Measurements from ENCODE around the gene RPL9. TPM values are rescaled to one million over a fixed set of nuclear protein-coding genes. Genes with fewer than 3 reads are reported as not detected.

The RPL9 gene
- total RNA-seq, 4 donors from 2014 or later: 1,178 to 4,608 (median 3,940) TPM

GRCh38 chr4:39453738-39454137, 5.0 kb downstream of the RPL9 start:
- Histone ChIP-seq H3K27ac (no peak overlapping the region), H3K9me3 (no peaks in the 10 kb centered on the region), H3K27me3 (no peaks in the 10 kb centered on the region), H3K4me1 (peaks cover 11 to 18% of the 10 kb centered on the region in 2 donors), H3K4me3 (replicated peaks in 1 of 3) (no peak overlapping the region), H3K36me3 (peaks cover 56 to 58% of the 10 kb centered on the region in 2 donors)
- TF ChIP-seq CTCF (IDR thresholded peaks at IDR 0.05): no peak
- TF ChIP-seq POLR2A (IDR thresholded peaks at IDR 0.05): no peak
- DNase-seq: no peak
- WGBS, 2 donors: 83 to 84% methylated on average over 2 of the region's 2 CpGs
- intact Hi-C loops (cut with DNase I): no loop called here

GRCh38 chr4:39452860-39453587, 5.7 kb downstream of the RPL9 start:
- 92% methylated on average over 11 of the region's 11 CpGs for WGBS, 2 donors
- Histone ChIP-seq H3K4me3 (replicated peaks in 1 of 3) (no peak overlapping the region), H3K27ac (no peak overlapping the region), H3K27me3 (no peaks in the 10 kb centered on the region), H3K4me1 (peaks cover 10 to 18% of the 10 kb centered on the region in 2 donors), H3K36me3 (peaks cover 56 to 58% of the 10 kb centered on the region in 2 donors), H3K9me3 (no peaks in the 10 kb centered on the region)
- no peak for DNase-seq
- intact Hi-C loops (cut with DNase I): no loop called here
- TF ChIP-seq CTCF (IDR thresholded peaks at IDR 0.05) (no peak), POLR2A (IDR thresholded peaks at IDR 0.05) (no peak)

GRCh38 chr4:39452153-39452859, 6.4 kb downstream of the RPL9 start:
- intact Hi-C loops (cut with DNase I): no loop called here
- Histone ChIP-seq H3K36me3 (peaks cover 54 to 58% of the 10 kb centered on the region in 2 donors), H3K27ac (no peak overlapping the region), H3K4me3 (replicated peaks in 1 of 3) (no peak overlapping the region), H3K4me1 (peaks cover 5 to 13% of the 10 kb centered on the region in 2 donors), H3K9me3 (no peaks in the 10 kb centered on the region), H3K27me3 (no peaks in the 10 kb centered on the region)
- TF ChIP-seq CTCF (IDR thresholded peaks at IDR 0.05) (no peak), POLR2A (IDR thresholded peaks at IDR 0.05) (no peak)
- 90 to 91% methylated on average over 6 of the region's 6 CpGs for WGBS, 2 donors
- DNase-seq: no peak

GRCh38 chr4:39451423-39452023, 7.2 kb downstream of the RPL9 start:
- Histone ChIP-seq H3K27me3 (no peaks in the 10 kb centered on the region), H3K4me3 (replicated peaks in 1 of 3) (no peak overlapping the region), H3K9me3 (no peaks in the 10 kb centered on the region), H3K27ac (no peak overlapping the region), H3K4me1 (peaks cover 7 to 8% of the 10 kb centered on the region in 2 donors), H3K36me3 (peaks cover 47 to 52% of the 10 kb centered on the region in 2 donors)
- 86 to 91% methylated on average over 5 to 6 of the region's 6 CpGs for WGBS, 2 donors
- intact Hi-C loops (cut with DNase I): no loop called here
- no peak for DNase-seq
- TF ChIP-seq POLR2A (IDR thresholded peaks at IDR 0.05) (no peak), CTCF (IDR thresholded peaks at IDR 0.05) (no peak)
